ENCODE data around the gene RSKR.

Gene RSKR

DNA sequence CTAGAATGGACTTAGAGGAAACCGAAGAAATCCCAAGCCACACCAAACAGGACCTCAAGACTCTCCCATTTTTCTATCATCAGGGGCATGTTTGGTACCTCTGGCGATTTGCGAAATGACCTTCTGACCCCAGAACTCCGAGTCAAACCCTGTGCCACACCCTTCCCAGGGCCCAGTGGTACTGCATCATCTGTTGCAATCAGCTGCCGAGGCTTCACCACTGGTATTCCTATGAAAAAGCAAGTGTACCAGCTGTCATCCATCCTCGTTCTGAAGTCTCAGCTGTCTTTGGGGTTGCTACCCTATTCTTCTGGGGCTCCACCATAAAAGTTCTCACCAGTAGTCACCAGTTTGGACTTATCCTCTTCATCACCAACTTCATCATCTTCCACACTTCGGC, 2.3 kb upstream of the RSKR start:
- H2AFZ ChIP-seq (ENCODE audit: low read depth, low read length): no peak overlapping the region
- H4K20me1 ChIP-seq (ENCODE audit: insufficient read depth, low read length): peaks cover 5% of the 10 kb centered on the region; the same call in 1 of the 2 replicates
- no peaks in the 10 kb centered on the region for H3K9me3 ChIP-seq (ENCODE audit: insufficient read depth, low read length, severe bottlenecking)
- DNase-seq (no peak), ATAC-seq (ENCODE audit: insufficient read depth, low read depth) (no peak)
- no peaks in the 10 kb centered on the region for H3K79me2 ChIP-seq (ENCODE audit: insufficient read depth, low read length)
- H3K27ac ChIP-seq (ENCODE audit: low read length): no peak overlapping the region
- H3K9ac ChIP-seq (ENCODE audit: low read depth, low read length): no peak overlapping the region
- no peak for TF ChIP-seq EZH2 (IDR thresholded peaks at IDR 0.05; ENCODE audit: borderline replicate concordance, low read depth, low read length, severe bottlenecking)
- TF ChIP-seq, protein P1, sequence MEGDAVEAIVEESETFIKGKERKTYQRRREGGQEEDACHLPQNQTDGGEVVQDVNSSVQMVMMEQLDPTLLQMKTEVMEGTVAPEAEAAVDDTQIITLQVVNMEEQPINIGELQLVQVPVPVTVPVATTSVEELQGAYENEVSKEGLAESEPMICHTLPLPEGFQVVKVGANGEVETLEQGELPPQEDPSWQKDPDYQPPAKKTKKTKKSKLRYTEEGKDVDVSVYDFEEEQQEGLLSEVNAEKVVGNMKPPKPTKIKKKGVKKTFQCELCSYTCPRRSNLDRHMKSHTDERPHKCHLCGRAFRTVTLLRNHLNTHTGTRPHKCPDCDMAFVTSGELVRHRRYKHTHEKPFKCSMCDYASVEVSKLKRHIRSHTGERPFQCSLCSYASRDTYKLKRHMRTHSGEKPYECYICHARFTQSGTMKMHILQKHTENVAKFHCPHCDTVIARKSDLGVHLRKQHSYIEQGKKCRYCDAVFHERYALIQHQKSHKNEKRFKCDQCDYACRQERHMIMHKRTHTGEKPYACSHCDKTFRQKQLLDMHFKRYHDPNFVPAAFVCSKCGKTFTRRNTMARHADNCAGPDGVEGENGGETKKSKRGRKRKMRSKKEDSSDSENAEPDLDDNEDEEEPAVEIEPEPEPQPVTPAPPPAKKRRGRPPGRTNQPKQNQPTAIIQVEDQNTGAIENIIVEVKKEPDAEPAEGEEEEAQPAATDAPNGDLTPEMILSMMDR (IDR thresholded peaks at IDR 0.05; ENCODE audit: borderline replicate concordance, extremely low read depth, low read length, poor library complexity, severe bottlenecking): no peak
- no peaks in the 10 kb centered on the region for H3K27me3 ChIP-seq (ENCODE audit: insufficient read depth, low read length, poor library complexity)
- H3K36me3 ChIP-seq (ENCODE audit: insufficient read depth, low read length): peaks cover 95% of the 10 kb centered on the region
- H3K4me3 ChIP-seq (ENCODE audit: low read depth in 1 of 2, low read length in 2 of 2): no peak overlapping the region
- no peaks in the 10 kb centered on the region for H3K4me1 ChIP-seq (ENCODE audit: insufficient read depth, low read length)
- no peak overlapping the region for H3K4me2 ChIP-seq (ENCODE audit: insufficient read depth, low read length)

DNA sequence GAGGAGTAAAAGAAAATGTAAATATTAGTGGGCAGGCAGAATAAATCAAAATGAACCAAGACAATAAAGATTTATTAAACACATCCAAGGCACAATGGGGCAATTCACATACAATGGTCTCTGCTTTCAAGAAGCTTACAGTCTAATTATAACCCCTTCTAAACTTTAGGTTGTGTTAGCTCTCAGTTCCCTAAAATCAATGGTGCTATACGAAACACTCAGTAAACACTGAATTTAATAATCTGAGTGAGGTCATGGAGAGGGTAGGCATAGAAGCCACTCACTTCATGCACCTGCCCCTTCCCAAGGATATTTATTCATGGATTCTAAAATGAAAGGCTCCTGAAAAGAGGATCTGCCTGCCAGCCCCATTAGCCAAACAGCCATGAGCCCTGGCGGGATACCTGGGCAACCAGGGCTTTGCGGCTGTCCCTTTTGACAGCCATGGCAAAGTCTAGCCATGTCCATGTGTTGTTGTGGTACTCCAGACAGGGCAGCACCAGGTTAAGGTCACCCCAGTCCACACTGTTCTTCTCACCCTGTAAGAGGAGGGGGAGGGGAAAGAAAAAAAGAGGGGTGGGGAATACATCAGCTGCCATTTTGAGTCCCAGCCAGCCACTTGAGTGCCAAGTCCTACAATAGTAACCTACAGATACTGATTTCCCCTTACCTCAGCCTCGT, 1.4 kb upstream of the RSKR start:
- Histone ChIP-seq H3K4me1 (ENCODE audit: insufficient read depth, low read length) (no peaks in the 10 kb centered on the region), H3K27me3 (ENCODE audit: insufficient read depth, low read length, poor library complexity) (no peaks in the 10 kb centered on the region), H3K27ac (ENCODE audit: low read length) (no peak overlapping the region), H4K20me1 (ENCODE audit: insufficient read depth, low read length) (peaks cover 5% of the 10 kb centered on the region; the same call in 1 of the 2 replicates), H3K4me3 (ENCODE audit: low read depth in 1 of 2, low read length in 2 of 2) (no peak overlapping the region), H3K9me3 (ENCODE audit: insufficient read depth, low read length, severe bottlenecking) (no peaks in the 10 kb centered on the region), H3K36me3 (ENCODE audit: insufficient read depth, low read length) (peaks cover 95% of the 10 kb centered on the region), H3K79me2 (ENCODE audit: insufficient read depth, low read length) (no peaks in the 10 kb centered on the region), H3K4me2 (ENCODE audit: insufficient read depth, low read length) (no peak overlapping the region), H2AFZ (ENCODE audit: low read depth, low read length) (no peak overlapping the region), H3K9ac (ENCODE audit: low read depth, low read length) (no peak overlapping the region)
- TF ChIP-seq, protein P1 (IDR thresholded peaks at IDR 0.05; ENCODE audit: borderline replicate concordance, extremely low read depth, low read length, poor library complexity, severe bottlenecking): no peak
- no peak for TF ChIP-seq EZH2 (IDR thresholded peaks at IDR 0.05; ENCODE audit: borderline replicate concordance, low read depth, low read length, severe bottlenecking)
- no peak for ATAC-seq (ENCODE audit: insufficient read depth, low read depth)
- no peak for DNase-seq

DNA sequence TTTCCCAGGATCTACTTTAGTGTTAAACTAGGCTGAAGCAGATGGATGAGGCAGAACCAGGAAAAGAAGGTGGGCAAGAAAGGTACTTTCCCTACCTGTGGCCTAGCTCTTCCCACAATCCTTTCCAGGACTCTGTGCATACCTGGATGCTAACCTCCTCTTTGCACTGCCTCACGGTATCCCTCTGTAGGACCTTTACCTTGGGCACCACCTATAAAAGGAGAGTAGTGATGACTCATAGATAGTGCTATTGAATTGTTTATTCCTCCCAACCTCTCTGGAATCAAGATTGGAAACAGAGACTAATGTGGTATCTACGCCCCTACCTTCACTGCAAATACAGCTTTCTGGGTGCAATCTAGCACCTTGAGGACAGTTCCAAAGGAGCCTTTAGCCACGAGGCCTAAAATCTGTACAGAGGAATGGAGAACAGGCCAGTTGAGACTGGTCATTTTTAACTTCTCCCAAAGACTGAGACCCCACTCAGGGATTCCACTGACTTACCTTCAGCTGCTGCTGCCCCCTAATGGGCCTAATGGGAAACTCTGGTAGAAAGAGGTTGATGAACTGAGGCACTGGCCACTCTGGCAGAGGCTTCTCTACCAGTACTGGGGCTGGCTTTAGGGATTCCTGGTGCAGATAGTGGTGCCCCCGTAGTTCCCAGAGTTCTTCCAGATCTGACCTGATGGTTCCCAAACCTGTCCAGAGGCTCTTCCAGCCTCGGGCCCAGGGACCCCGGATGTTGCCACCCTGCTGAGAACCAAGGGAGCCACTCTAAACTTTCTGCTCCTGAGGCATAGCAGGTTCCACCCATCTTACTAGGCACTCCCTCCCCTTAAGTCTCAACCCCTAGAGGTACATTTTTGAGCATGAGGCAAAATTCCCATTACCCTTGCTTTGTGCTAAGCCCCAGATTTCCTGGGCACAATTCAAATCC, 781 bp downstream of the RSKR start:
- DNase-seq (peak; percentile 42), ATAC-seq (ENCODE audit: insufficient read depth, low read depth) (peak; percentile 75)
- H3K27me3 ChIP-seq (ENCODE audit: insufficient read depth, low read length, poor library complexity): no peaks in the 10 kb centered on the region
- TF ChIP-seq, protein P1 (IDR thresholded peaks at IDR 0.05; ENCODE audit: borderline replicate concordance, extremely low read depth, low read length, poor library complexity, severe bottlenecking): peak; percentile 79
- no peak for TF ChIP-seq EZH2 (IDR thresholded peaks at IDR 0.05; ENCODE audit: borderline replicate concordance, low read depth, low read length, severe bottlenecking)
- peaks cover 74% of the 10 kb centered on the region for H3K36me3 ChIP-seq (ENCODE audit: insufficient read depth, low read length)
- H3K9ac ChIP-seq (ENCODE audit: low read depth, low read length): no peak overlapping the region
- H3K4me2 ChIP-seq (ENCODE audit: insufficient read depth, low read length): no peak overlapping the region
- H3K27ac ChIP-seq (ENCODE audit: low read length): no peak overlapping the region
- no peak overlapping the region for H3K4me3 ChIP-seq (ENCODE audit: low read depth in 1 of 2, low read length in 2 of 2)
- H3K4me1 ChIP-seq (ENCODE audit: insufficient read depth, low read length): no peaks in the 10 kb centered on the region
- H2AFZ ChIP-seq (ENCODE audit: low read depth, low read length): no peak overlapping the region
- peaks cover 5% of the 10 kb centered on the region; the same call in 1 of the 2 replicates for H4K20me1 ChIP-seq (ENCODE audit: insufficient read depth, low read length)
- no peaks in the 10 kb centered on the region for H3K9me3 ChIP-seq (ENCODE audit: insufficient read depth, low read length, severe bottlenecking)
- no peaks in the 10 kb centered on the region for H3K79me2 ChIP-seq (ENCODE audit: insufficient read depth, low read length)

All from DND-41 (cell line).